ENCODE data around the gene ARID3A. TPM values are rescaled to one million over a fixed set of nuclear protein-coding genes. Genes with fewer than 3 reads are reported as not detected.

The ARID3A gene
- total RNA-seq, 1 experiment from 2014 or later = 10.2 TPM

- Mint-ChIP-seq H3K27me3 (ENCODE audit: insufficient read depth, unreplicated experiment) (no peaks in the 10 kb centered on the region), H3K4me3 (ENCODE audit: unreplicated experiment) (no peak overlapping the region), H3K27ac (ENCODE audit: low read depth, unreplicated experiment) (no peak overlapping the region), H3K4me1 (ENCODE audit: insufficient read depth, unreplicated experiment) (peaks cover 18% of the 10 kb centered on the region), H3K36me3 (ENCODE audit: insufficient read depth, unreplicated experiment) (peaks cover 21% of the 10 kb centered on the region), H3K9me3 (ENCODE audit: unreplicated experiment) (no peaks in the 10 kb centered on the region)
- ChIA-PET POLR2A (no interaction called here), CTCF (interaction anchor here (0.8 kb wide), 1 partner anchor 54 kb away, joined by 3 read pairs; no protein-coding TSS in a partner anchor)
- DNase-seq (ENCODE audit: unreplicated experiment) = no peak
- no TSS peak for BruUV-seq (replicated peaks)
- TF ChIP-seq CTCF (IDR thresholded peaks at IDR 0.05; ENCODE audit: unreplicated experiment) = no peak
- intact Hi-C loops (cut with micrococcal nuclease) = no loop called here
Observed at GRCh38 chr19:929203-929890, 3.5 kb downstream of the ARID3A start.

DNA sequence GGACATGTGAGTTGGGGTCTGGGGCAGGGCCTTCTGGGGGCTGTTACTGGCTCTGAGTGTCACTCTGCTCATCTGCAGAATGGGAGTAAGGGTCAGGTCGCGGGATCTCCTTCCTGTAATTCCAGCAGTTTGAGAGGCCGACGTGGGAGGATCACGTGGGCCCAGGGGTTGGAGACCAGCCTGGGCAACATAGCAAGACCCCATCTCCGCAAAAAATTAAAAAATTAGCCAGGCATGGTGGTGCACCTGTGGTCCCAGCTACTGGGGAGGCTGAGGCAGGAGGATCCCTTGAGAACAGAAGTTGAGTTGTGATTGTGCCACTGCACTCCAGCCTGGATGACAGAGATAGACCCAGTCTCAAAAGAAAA lies 4.0 kb downstream of the ARID3A start:
- intact Hi-C loops (cut with micrococcal nuclease) = no loop called here
- Mint-ChIP-seq H3K36me3 (ENCODE audit: insufficient read depth, unreplicated experiment) (peaks cover 21% of the 10 kb centered on the region), H3K27ac (ENCODE audit: low read depth, unreplicated experiment) (no peak overlapping the region), H3K4me3 (ENCODE audit: unreplicated experiment) (no peak overlapping the region), H3K4me1 (ENCODE audit: insufficient read depth, unreplicated experiment) (peaks cover 18% of the 10 kb centered on the region), H3K27me3 (ENCODE audit: insufficient read depth, unreplicated experiment) (no peaks in the 10 kb centered on the region), H3K9me3 (ENCODE audit: unreplicated experiment) (no peaks in the 10 kb centered on the region)
- no peak for DNase-seq (ENCODE audit: unreplicated experiment)
- ChIA-PET CTCF (interaction anchor here (0.8 kb wide), 1 partner anchor 54 kb away, joined by 3 read pairs; no protein-coding TSS in a partner anchor), POLR2A (interaction anchor here (0.7 kb wide), 1 partner anchor 9 kb away, joined by 3 read pairs; no protein-coding TSS in a partner anchor)
- no peak for TF ChIP-seq CTCF (IDR thresholded peaks at IDR 0.05; ENCODE audit: unreplicated experiment)
- no TSS peak for BruUV-seq (replicated peaks)

DNA sequence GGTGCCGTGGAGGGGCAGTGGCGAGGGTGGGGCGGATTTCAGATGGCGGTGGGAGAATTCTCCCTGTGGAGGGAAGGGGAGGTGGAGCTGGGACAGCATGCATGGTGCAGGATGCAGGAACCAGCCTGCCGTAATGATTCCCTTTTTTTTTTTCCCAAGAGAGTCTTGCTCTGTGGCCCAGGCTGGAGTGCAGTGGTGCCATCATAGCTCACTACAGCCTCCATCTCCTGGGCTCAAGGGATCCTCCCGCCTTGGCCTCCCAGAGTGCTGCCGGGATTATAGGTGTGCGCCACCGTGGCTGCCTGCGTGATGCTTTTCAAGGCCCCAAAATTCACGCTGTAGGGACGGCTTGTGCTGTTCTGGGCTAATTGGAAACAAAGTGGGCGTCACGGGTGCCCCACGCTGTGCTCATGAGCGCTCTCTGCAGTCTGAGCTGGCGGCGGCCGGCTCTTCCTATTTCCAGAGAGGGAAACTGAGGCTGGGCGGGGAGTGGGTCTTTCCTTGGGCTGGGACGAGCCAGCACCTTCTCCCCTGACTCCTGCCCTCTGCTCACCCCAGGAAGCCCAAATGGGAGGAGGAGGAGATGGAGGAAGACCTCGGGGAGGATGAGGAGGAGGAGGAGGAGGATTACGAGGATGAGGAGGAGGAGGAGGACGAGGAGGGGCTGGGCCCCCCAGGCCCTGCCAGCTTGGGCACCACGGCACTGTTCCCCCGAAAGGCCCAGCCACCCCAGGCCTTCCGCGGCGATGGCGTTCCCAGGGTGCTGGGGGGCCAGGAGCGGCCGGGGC lies 6.2 kb downstream of the ARID3A start:
- no peak for DNase-seq (ENCODE audit: unreplicated experiment)
- CTCF ChIA-PET = interaction anchor here (0.5 to 0.9 kb wide), 2 partner anchors 9 to 50 kb away, joined by 3 read pairs; no protein-coding TSS in a partner anchor
- Mint-ChIP-seq H3K27me3 (ENCODE audit: insufficient read depth, unreplicated experiment) (no peaks in the 10 kb centered on the region), H3K4me1 (ENCODE audit: insufficient read depth, unreplicated experiment) (peaks cover 18% of the 10 kb centered on the region), H3K36me3 (ENCODE audit: insufficient read depth, unreplicated experiment) (peaks cover 23% of the 10 kb centered on the region), H3K9me3 (ENCODE audit: unreplicated experiment) (no peaks in the 10 kb centered on the region), H3K27ac (ENCODE audit: low read depth, unreplicated experiment) (no peak overlapping the region), H3K4me3 (ENCODE audit: unreplicated experiment) (no peak overlapping the region)
- BruUV-seq (replicated peaks) = no TSS peak
- no peak for TF ChIP-seq CTCF (IDR thresholded peaks at IDR 0.05; ENCODE audit: unreplicated experiment)
- intact Hi-C loops (cut with micrococcal nuclease) = no loop called here
- POLR2A ChIA-PET = interaction anchor here (0.6 to 1.2 kb wide), 3 partner anchors 8 to 131 kb away, joined by 3 read pairs; no protein-coding TSS in a partner anchor
